WI38 (cell line): Measurements from ENCODE around the gene APOL3.

ENCODE experiments used
- H3K4me3 ChIP-seq: 2 replicates; pipeline ENCODE4 v1.5.1; 2011; ENCODE audit warnings: low read depth, mild to moderate bottlenecking, control low read depth, low read length
- TF ChIP-seq, protein P1 (sequence below): IDR thresholded peaks from 2 replicates; pipeline ENCODE4 v1.5.1; 2012; ENCODE audit warnings: low read depth, mild to moderate bottlenecking, control low read depth, low read length

The APOL3 gene

DNA sequence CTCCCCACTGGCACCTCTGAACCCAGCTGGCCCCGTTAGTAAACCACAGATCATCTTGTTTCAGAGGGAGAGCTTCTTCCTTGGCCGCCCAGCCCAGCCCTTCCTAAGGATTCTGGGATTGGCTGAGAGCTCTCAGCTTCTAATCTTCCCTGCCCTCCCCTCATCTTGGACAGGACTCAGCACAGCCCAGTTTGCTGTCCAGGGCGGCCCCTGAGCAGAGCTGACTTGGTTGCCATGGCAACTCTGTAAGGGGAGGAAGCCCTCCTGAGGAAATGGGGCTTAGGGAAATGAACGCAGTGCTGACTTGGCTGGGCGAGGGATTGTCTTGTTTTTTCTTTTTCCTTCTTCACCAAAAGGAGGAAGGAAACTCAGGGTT lies 36.5 kb upstream of the APOL3 start:
- TF ChIP-seq, protein P1, sequence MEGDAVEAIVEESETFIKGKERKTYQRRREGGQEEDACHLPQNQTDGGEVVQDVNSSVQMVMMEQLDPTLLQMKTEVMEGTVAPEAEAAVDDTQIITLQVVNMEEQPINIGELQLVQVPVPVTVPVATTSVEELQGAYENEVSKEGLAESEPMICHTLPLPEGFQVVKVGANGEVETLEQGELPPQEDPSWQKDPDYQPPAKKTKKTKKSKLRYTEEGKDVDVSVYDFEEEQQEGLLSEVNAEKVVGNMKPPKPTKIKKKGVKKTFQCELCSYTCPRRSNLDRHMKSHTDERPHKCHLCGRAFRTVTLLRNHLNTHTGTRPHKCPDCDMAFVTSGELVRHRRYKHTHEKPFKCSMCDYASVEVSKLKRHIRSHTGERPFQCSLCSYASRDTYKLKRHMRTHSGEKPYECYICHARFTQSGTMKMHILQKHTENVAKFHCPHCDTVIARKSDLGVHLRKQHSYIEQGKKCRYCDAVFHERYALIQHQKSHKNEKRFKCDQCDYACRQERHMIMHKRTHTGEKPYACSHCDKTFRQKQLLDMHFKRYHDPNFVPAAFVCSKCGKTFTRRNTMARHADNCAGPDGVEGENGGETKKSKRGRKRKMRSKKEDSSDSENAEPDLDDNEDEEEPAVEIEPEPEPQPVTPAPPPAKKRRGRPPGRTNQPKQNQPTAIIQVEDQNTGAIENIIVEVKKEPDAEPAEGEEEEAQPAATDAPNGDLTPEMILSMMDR, result no peak
- no peak overlapping the region for H3K4me3 ChIP-seq

DNA sequence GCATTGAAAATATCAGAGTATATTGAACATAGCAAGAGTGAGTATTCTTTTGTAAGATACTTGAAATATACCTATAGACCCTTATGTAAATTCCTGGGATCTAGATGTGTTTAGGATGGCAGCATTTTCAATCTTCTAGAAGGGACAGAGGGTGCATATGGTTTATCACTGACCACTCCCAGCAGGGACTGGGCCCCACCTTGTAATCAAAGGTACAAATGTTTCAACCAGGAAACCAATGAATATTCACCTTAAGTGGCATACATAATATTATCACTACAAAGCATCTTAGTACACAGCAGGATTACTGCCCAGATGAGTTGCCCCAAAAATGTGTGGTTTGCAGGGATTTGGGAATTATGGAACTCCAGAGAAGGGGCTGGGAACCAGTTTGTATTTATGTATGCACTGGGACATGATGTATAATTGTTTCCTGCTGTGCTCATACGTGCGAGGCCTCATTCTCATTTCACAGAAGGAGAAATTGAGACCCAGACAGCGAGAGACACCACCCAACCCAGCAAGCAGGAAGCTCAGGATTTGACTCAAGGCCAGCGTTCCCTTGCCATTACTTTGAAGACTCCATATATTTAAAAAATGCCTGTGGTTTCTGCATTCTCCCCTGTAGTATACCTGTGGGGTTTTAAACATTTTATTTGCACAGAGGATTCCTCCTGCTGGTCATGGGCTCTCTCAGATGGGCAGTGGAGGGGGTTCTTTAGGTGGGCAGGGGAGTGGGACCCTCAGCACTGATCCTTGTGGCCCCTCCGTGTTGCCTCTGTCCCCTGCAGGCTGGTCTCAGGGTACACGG lies 35.9 kb upstream of the APOL3 start:
- TF ChIP-seq, protein P1, result no peak
- no peak overlapping the region for H3K4me3 ChIP-seq

DNA sequence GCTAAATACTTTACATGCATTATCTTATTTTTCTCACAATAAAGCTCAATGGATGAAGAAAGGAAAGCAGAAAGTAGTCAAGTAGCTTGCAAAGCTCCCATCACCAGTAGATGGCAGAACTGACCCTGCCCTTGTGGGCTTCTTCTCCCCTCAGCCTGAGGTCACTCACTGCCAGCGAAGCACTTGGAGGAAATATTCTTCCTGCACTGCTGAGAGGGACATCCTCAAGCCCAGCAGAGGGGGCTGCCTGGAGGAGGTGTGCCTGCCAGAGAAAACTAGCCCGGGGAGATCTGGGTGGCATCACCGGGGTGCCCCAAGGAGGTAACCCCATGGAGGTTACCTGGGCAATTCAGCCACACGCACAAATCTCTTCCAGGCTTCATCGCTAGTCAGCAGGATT lies 34.4 kb upstream of the APOL3 start:
- TF ChIP-seq, protein P1, result peak; percentile 80
- no peak overlapping the region for H3K4me3 ChIP-seq

DNA sequence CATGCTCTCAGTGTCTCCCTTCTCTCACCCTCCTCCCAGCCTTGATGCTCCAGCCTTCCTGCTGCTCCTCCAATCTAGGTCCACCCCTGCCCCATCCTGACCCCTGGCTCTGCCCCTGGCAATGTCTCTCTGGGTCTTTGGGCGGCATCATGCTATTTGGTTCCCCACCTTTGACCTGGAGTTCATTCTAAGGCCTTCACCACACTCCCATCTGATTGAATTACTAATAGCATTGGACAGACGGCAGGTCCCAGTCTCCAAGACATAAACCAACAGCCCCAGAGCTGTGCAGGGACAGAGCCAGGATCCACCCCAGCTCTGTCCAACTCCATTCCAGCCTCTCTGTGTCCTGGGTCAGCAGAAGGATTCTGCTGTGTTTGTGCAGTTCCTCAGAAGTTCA lies 33.8 kb upstream of the APOL3 start:
- H3K4me3 ChIP-seq, result no peak overlapping the region
- TF ChIP-seq, protein P1, result no peak

DNA sequence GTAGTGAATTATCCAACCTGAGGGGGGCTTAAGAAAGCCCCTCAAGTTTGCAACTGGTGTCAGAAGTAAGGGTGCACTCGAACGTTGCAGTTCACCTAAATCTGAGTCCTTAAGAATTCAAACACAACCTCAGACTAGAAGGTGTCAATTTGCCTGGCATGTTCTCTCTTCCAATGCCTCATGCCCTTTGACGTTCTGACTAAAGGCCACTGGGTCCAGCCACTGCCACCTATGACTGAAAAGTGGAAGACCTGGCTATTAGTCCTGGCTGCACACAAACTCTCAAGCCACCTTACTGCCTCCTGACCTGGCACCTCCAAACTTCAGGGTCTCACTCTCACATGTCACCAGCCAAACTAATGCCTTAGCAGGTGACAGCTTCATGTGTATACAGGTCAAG lies 33.0 kb upstream of the APOL3 start:
- no peak overlapping the region for H3K4me3 ChIP-seq
- TF ChIP-seq, protein P1, result no peak

DNA sequence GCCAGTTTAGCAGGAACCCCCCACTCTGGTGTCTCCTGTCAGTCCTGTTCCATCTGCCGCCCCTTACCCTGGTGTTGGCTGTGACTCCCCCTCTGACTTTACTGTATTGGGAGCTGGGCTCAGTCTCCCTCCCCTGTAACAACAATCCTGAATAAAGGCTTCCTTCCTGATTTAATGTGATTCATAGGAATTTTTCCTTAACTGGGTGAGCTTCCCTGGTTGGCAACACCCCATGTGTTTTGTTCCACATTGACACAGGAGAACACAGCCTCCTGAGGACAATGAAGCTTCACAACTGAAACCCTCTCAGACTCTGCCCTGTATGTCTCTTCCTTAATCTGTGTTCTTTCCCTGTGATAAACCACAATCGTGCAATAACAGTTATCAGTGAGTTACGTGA lies 32.6 kb upstream of the APOL3 start:
- H3K4me3 ChIP-seq, result no peak overlapping the region
- TF ChIP-seq, protein P1, result no peak

DNA sequence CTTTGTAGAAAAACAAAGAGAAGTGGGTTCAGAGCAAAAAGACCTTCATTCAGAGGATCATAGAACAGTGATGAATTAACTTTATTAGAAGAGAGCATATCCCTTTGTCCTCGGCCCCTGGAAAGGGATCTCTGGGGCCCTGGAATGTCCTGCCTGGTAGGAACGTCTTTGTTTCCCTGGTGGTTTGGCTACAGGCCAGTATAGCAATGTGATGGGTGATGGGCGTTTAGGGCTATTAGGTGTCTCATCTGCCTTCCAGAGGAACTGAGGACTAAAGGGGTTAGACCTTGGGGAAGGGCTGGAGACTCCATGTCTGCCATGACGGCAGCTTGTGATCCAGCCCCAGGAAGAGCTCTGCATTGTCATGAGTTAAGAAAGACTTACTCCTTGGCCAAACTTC lies 32.0 kb upstream of the APOL3 start:
- no peak overlapping the region for H3K4me3 ChIP-seq
- TF ChIP-seq, protein P1, result no peak
